GM12878 (cell line): ENCODE data around the gene LRBA.

ENCODE experiments used
- POLR2AphosphoS5 ChIP-seq: IDR thresholded peaks from 2 replicates; pipeline ENCODE4 v1.6.1; 2011; ENCODE audit warnings: mild to moderate bottlenecking, low read length, inconsistent platforms
- SMC3 ChIP-seq: IDR thresholded peaks from 2 replicates; pipeline ENCODE4 v1.6.1; 2011; ENCODE audit warnings: low read length, improper control_type of control experiment, borderline replicate concordance
- ZNF274 ChIP-seq: IDR thresholded peaks from one replicate; pipeline ENCODE4 v1.8.0; 2011; ENCODE audit not compliant: insufficient read length, insufficient read depth
- TF ChIP-seq, protein P1 (sequence below): IDR thresholded peaks from 2 replicates; pipeline ENCODE4 v1.6.1; 2012; ENCODE audit warnings: low read depth, low read length, improper control_type of control experiment

GRCh38 chr4:150904671-150905070 lies 110.4 kb downstream of the LRBA start:
- no peak for TF ChIP-seq POLR2AphosphoS5
- no peak for TF ChIP-seq ZNF274
- no peak for TF ChIP-seq SMC3
- TF ChIP-seq, protein P1, sequence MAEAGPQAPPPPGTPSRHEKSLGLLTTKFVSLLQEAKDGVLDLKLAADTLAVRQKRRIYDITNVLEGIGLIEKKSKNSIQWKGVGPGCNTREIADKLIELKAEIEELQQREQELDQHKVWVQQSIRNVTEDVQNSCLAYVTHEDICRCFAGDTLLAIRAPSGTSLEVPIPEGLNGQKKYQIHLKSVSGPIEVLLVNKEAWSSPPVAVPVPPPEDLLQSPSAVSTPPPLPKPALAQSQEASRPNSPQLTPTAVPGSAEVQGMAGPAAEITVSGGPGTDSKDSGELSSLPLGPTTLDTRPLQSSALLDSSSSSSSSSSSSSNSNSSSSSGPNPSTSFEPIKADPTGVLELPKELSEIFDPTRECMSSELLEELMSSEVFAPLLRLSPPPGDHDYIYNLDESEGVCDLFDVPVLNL: no peak
